Nephron (organoid): ENCODE measurements around the gene PTGDR2.

Experiments
- H3K27ac Mint-ChIP-seq, 3 experiments: 2 replicates each; pipeline ENCODE4 v1.8.0; 2020; ENCODE audit warnings: mixed read lengths in 3 of 3, mild to moderate bottlenecking in 2 of 3, moderate library complexity in 1 of 3
- H3K27me3 Mint-ChIP-seq: 2 replicates; pipeline ENCODE4 v1.8.0; 2021; ENCODE audit warnings: low read depth, mild to moderate bottlenecking, moderate library complexity, mixed read lengths
- H3K36me3 Mint-ChIP-seq: 2 replicates; pipeline ENCODE4 v1.8.0; 2020; ENCODE audit warnings: low read depth, mixed read lengths
- H3K4me1 Mint-ChIP-seq: 2 replicates; pipeline ENCODE4 v1.8.0; 2020; ENCODE audit warnings: mixed read lengths
- H3K4me3 Mint-ChIP-seq, 3 experiments: 2 replicates each; pipeline ENCODE4 v1.8.0; 2020; ENCODE audit warnings: mild to moderate bottlenecking in 3 of 3, mixed read lengths in 3 of 3, moderate library complexity in 2 of 3
- H3K9me3 Mint-ChIP-seq: 2 replicates; pipeline ENCODE4 v1.8.0; 2020; ENCODE audit warnings: mixed read lengths
- CTCF ChIP-seq, 3 experiments: fragments of 200-600 bp; sonication (generic); IDR thresholded peaks; one replicate each; pipeline ENCODE4 v1.5.0; 2021; ENCODE audit warnings: antibody characterized with exemption in 3 of 3; ENCODE audit not compliant: unreplicated experiment in 3 of 3

The PTGDR2 gene

GRCh38 chr11:60813324-60813723 lies 42.4 kb downstream of the PTGDR2 start:
- Mint-ChIP-seq H3K36me3 (no peaks in the 10 kb centered on the region), H3K9me3 (peaks cover 13% of the 10 kb centered on the region), H3K27ac (no peak overlapping the region), H3K4me1 (no peaks in the 10 kb centered on the region), H3K27me3 (peaks cover 13% of the 10 kb centered on the region), H3K4me3 (no peak overlapping the region)
- TF ChIP-seq CTCF (IDR thresholded peaks at IDR 0.05; ENCODE audit: unreplicated experiment in 3 of 3): no peak

- Mint-ChIP-seq H3K4me1 (no peaks in the 10 kb centered on the region), H3K9me3 (peaks cover 5% of the 10 kb centered on the region), H3K36me3 (no peaks in the 10 kb centered on the region), H3K27ac (no peak overlapping the region), H3K27me3 (peaks cover 13% of the 10 kb centered on the region), H3K4me3 (no peak overlapping the region)
- no peak for TF ChIP-seq CTCF (IDR thresholded peaks at IDR 0.05; ENCODE audit: unreplicated experiment in 3 of 3)
Measured at GRCh38 chr11:60810569-60810968, 45.2 kb downstream of the PTGDR2 start.

- Mint-ChIP-seq H3K27me3 (peaks cover 14% of the 10 kb centered on the region), H3K27ac (no peak overlapping the region), H3K9me3 (peaks cover 5% of the 10 kb centered on the region)
Measured at GRCh38 chr11:60810151-60810550, 45.6 kb downstream of the PTGDR2 start.

GRCh38 chr11:60809691-60810090 lies 46.1 kb downstream of the PTGDR2 start:
- H3K9me3 Mint-ChIP-seq: peaks cover 5% of the 10 kb centered on the region
- no peak overlapping the region for H3K4me3 Mint-ChIP-seq
- H3K4me1 Mint-ChIP-seq: no peaks in the 10 kb centered on the region
- peaks cover 11% of the 10 kb centered on the region for H3K27me3 Mint-ChIP-seq
- H3K27ac Mint-ChIP-seq: no peak overlapping the region
- no peaks in the 10 kb centered on the region for H3K36me3 Mint-ChIP-seq
- no peak for TF ChIP-seq CTCF (IDR thresholded peaks at IDR 0.05; ENCODE audit: unreplicated experiment in 3 of 3)

More at GRCh38 chr11:60810151-60810550, 45.6 kb downstream of the PTGDR2 start:
- no peak overlapping the region for H3K4me3 Mint-ChIP-seq
- no peaks in the 10 kb centered on the region for H3K4me1 Mint-ChIP-seq
- TF ChIP-seq CTCF (IDR thresholded peaks at IDR 0.05; ENCODE audit: unreplicated experiment in 3 of 3): no peak
- H3K36me3 Mint-ChIP-seq: no peaks in the 10 kb centered on the region

- Mint-ChIP-seq H3K27ac (no peak overlapping the region), H3K27me3 (peaks cover 10% of the 10 kb centered on the region), H3K4me1 (no peaks in the 10 kb centered on the region), H3K4me3 (no peak overlapping the region), H3K9me3 (peaks cover 4% of the 10 kb centered on the region), H3K36me3 (no peaks in the 10 kb centered on the region)
- TF ChIP-seq CTCF (IDR thresholded peaks at IDR 0.05; ENCODE audit: unreplicated experiment in 3 of 3): no peak
Measured at GRCh38 chr11:60809249-60809648, 46.5 kb downstream of the PTGDR2 start.

GRCh38 chr11:60803273-60803936 lies 52.3 kb downstream of the PTGDR2 start:
- H3K36me3 Mint-ChIP-seq: no peaks in the 10 kb centered on the region
- no peaks in the 10 kb centered on the region for H3K4me1 Mint-ChIP-seq
- TF ChIP-seq CTCF (IDR thresholded peaks at IDR 0.05; ENCODE audit: unreplicated experiment in 3 of 3): no peak
- peaks cover 24% of the 10 kb centered on the region for H3K27me3 Mint-ChIP-seq
- H3K27ac Mint-ChIP-seq: no peak overlapping the region
- H3K9me3 Mint-ChIP-seq: no peaks in the 10 kb centered on the region
- no peak overlapping the region for H3K4me3 Mint-ChIP-seq
